Measurements from ENCODE around the gene FOXP1. TPM values are rescaled to one million over a fixed set of nuclear protein-coding genes. Genes with fewer than 3 reads are reported as not detected.

FOXP1 gene
- total RNA-seq, 1 experiment from 2014 or later, result 2.9 TPM

DNA sequence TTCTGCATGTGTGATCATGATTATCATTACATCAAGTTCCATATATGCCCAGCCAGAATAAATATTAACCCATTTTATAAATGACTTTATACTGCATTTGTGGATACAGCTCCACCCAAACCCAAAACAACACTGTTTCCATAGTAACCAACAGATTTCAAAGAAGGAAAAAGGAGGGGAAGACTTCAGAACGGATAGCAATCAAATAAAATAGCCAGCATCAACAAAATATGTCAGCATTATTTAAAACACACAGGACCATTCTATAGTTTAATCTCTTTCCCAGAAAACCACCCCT, 114.4 kb downstream of the FOXP1 start:
- ATAC-seq (no peak), DNase-seq (ENCODE audit: low read depth, low spot score) (no peak)
- BruUV-seq (replicated peaks), result no TSS peak
- Histone ChIP-seq H3K9me3 (ENCODE audit: control insufficient read depth, insufficient read depth, low read depth, low read length) (no peaks in the 10 kb centered on the region), H3K27ac (ENCODE audit: low read length) (no peak overlapping the region), H3K36me3 (ENCODE audit: control insufficient read depth, insufficient read depth, low read length) (no peaks in the 10 kb centered on the region), H3K27me3 (ENCODE audit: control insufficient read depth, insufficient read depth, low read length) (no peaks in the 10 kb centered on the region; the same call in 1 of the 2 replicates), H3K4me3 (ENCODE audit: low read depth in 2 of 2, low read length in 2 of 2) (no peak overlapping the region), H3K4me1 (ENCODE audit: control insufficient read depth, insufficient read depth, low read length) (no peaks in the 10 kb centered on the region)
- intact Hi-C loops (cut with micrococcal nuclease; ENCODE audit: unreplicated experiment) (no loop called here), in situ Hi-C loops (cut with HindIII; ENCODE audit: low pct_unique_long_range_greater_than_20kb, low sequenced_read_pairs) (no loop called here)
- POLR2A ChIA-PET, result no interaction called here
- no peak for TF ChIP-seq POLR2AphosphoS5 (IDR thresholded peaks at IDR 0.05; ENCODE audit: low read depth, low read length)
- TF ChIP-seq, protein P1, sequence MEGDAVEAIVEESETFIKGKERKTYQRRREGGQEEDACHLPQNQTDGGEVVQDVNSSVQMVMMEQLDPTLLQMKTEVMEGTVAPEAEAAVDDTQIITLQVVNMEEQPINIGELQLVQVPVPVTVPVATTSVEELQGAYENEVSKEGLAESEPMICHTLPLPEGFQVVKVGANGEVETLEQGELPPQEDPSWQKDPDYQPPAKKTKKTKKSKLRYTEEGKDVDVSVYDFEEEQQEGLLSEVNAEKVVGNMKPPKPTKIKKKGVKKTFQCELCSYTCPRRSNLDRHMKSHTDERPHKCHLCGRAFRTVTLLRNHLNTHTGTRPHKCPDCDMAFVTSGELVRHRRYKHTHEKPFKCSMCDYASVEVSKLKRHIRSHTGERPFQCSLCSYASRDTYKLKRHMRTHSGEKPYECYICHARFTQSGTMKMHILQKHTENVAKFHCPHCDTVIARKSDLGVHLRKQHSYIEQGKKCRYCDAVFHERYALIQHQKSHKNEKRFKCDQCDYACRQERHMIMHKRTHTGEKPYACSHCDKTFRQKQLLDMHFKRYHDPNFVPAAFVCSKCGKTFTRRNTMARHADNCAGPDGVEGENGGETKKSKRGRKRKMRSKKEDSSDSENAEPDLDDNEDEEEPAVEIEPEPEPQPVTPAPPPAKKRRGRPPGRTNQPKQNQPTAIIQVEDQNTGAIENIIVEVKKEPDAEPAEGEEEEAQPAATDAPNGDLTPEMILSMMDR (IDR thresholded peaks at IDR 0.05), result no peak
- TF ChIP-seq, protein P2, sequence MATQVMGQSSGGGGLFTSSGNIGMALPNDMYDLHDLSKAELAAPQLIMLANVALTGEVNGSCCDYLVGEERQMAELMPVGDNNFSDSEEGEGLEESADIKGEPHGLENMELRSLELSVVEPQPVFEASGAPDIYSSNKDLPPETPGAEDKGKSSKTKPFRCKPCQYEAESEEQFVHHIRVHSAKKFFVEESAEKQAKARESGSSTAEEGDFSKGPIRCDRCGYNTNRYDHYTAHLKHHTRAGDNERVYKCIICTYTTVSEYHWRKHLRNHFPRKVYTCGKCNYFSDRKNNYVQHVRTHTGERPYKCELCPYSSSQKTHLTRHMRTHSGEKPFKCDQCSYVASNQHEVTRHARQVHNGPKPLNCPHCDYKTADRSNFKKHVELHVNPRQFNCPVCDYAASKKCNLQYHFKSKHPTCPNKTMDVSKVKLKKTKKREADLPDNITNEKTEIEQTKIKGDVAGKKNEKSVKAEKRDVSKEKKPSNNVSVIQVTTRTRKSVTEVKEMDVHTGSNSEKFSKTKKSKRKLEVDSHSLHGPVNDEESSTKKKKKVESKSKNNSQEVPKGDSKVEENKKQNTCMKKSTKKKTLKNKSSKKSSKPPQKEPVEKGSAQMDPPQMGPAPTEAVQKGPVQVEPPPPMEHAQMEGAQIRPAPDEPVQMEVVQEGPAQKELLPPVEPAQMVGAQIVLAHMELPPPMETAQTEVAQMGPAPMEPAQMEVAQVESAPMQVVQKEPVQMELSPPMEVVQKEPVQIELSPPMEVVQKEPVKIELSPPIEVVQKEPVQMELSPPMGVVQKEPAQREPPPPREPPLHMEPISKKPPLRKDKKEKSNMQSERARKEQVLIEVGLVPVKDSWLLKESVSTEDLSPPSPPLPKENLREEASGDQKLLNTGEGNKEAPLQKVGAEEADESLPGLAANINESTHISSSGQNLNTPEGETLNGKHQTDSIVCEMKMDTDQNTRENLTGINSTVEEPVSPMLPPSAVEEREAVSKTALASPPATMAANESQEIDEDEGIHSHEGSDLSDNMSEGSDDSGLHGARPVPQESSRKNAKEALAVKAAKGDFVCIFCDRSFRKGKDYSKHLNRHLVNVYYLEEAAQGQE (IDR thresholded peaks at IDR 0.05; ENCODE audit: insufficient read depth in 1 of 2, low read depth in 2 of 2, low read length in 1 of 2), result no peak
- no peak for TF ChIP-seq TCF7L2 (IDR thresholded peaks at IDR 0.05; ENCODE audit: low read depth, low read length)
- TF ChIP-seq SIN3A (IDR thresholded peaks at IDR 0.05; ENCODE audit: borderline replicate concordance, insufficient read depth, low read depth, low read length), result no peak
- CTCF ChIA-PET, result no interaction called here

- H3K4me3 ChIP-seq (ENCODE audit: low read depth in 2 of 2, low read length in 2 of 2), result no peak overlapping the region
- H3K4me1 ChIP-seq (ENCODE audit: control insufficient read depth, insufficient read depth, low read length), result no peaks in the 10 kb centered on the region
- TF ChIP-seq, protein P2 (IDR thresholded peaks at IDR 0.05; ENCODE audit: insufficient read depth in 1 of 2, low read depth in 2 of 2, low read length in 1 of 2), result no peak
- TF ChIP-seq POLR2AphosphoS5 (IDR thresholded peaks at IDR 0.05; ENCODE audit: low read depth, low read length), result no peak
- TF ChIP-seq, protein P1 (IDR thresholded peaks at IDR 0.05), result no peak
- TF ChIP-seq TCF7L2 (IDR thresholded peaks at IDR 0.05; ENCODE audit: low read depth, low read length), result no peak
- no peak for TF ChIP-seq SIN3A (IDR thresholded peaks at IDR 0.05; ENCODE audit: borderline replicate concordance, insufficient read depth, low read depth, low read length)
- ChIA-PET CTCF (no interaction called here), POLR2A (no interaction called here)
- ATAC-seq (no peak), DNase-seq (ENCODE audit: low read depth, low spot score) (no peak)
- intact Hi-C loops (cut with micrococcal nuclease; ENCODE audit: unreplicated experiment), result no loop called here
- no TSS peak for BruUV-seq (replicated peaks)
- no peaks in the 10 kb centered on the region; the same call in 1 of the 2 replicates for H3K27me3 ChIP-seq (ENCODE audit: control insufficient read depth, insufficient read depth, low read length)
- no peaks in the 10 kb centered on the region for H3K36me3 ChIP-seq (ENCODE audit: control insufficient read depth, insufficient read depth, low read length)
- in situ Hi-C loops (cut with HindIII; ENCODE audit: low pct_unique_long_range_greater_than_20kb, low sequenced_read_pairs), result no loop called here
- no peaks in the 10 kb centered on the region for H3K9me3 ChIP-seq (ENCODE audit: control insufficient read depth, insufficient read depth, low read depth, low read length)
- no peak overlapping the region for H3K27ac ChIP-seq (ENCODE audit: low read length)
These were observed 115.0 kb downstream of the FOXP1 start for GRCh38 chr3:71468311-71469137.

All from Panc1 (cell line).